ENCODE measurements around the gene IL3RA. TPM values are rescaled to one million over a fixed set of nuclear protein-coding genes. Genes with fewer than 3 reads are reported as not detected.
"Not testable (repeated sequence)": the region's sequence is repeated elsewhere in the genome, so short reads cannot be mapped to it uniquely, and the experiment has no call there.

IL3RA gene
- total and polyA plus RNA-seq, 5 experiments from 2014 or later: 0.14 to 0.36 (median 0.24) TPM; not detected in 2

- peak in 1 of 10 donors; percentile 14 for DNase-seq
- peaks cover 9 to 47% (median 42%) of the 10 kb centered on the region in 3 donors for H3K36me3 Mint-ChIP-seq
- H3K27me3 Mint-ChIP-seq, POLR2A ChIA-PET, ATAC-seq: not testable (repeated sequence)
- peak overlapping the region in 2 of 10 donors; percentile 29 to 55 for H3K27ac Mint-ChIP-seq
- peaks cover 0 to 22% (median 8%) of the 10 kb centered on the region in 9 donors for H3K9me3 Mint-ChIP-seq
- peak overlapping the region in 1 of 10 donors; percentile 48 for H3K4me3 Mint-ChIP-seq
- H3K4me1 Mint-ChIP-seq: peaks cover 0 to 10% (median under 1%) of the 10 kb centered on the region in 4 donors
Observed at GRCh38 chrX:1426321-1426720, 89.7 kb downstream of the IL3RA start.

- Mint-ChIP-seq H3K27ac (peak overlapping the region in 2 of 10 donors; percentile 37 to 59), H3K9me3 (peaks cover 0 to 21% (median 5%) of the 10 kb centered on the region in 9 donors), H3K4me3 (no peak overlapping the region), H3K4me1 (peaks cover 0 to 10% (median 0%) of the 10 kb centered on the region in 4 donors), H3K36me3 (peaks cover 5 to 40% (median 29%) of the 10 kb centered on the region in 3 donors), H3K27me3 (no peaks in the 10 kb centered on the region)
- DNase-seq: peak in 1 of 10 donors; percentile 23
- POLR2A ChIA-PET: no interaction called here
- no peak for ATAC-seq
Observed at GRCh38 chrX:1427756-1428155, 91.2 kb downstream of the IL3RA start.

GRCh38 chrX:1430451-1430850 lies 93.9 kb downstream of the IL3RA start:
- Mint-ChIP-seq H3K4me1 (peaks cover 0 to 2% (median 0%) of the 10 kb centered on the region in 4 donors), H3K9me3 (no peaks in the 10 kb centered on the region), H3K27me3 (no peaks in the 10 kb centered on the region), H3K4me3 (no peak overlapping the region), H3K36me3 (peaks cover 0 to 36% (median 14%) of the 10 kb centered on the region in 3 donors), H3K27ac (no peak overlapping the region)
- DNase-seq (no peak), ATAC-seq (no peak)
- POLR2A ChIA-PET: no interaction called here

Small RNA genes within 50 kb of the gene (microRNA-seq; reads per million reads assigned to microRNA genes)
- gene MIR3690 (ENCODE audit: borderline microRNAs expressed): not detected

Other genes with a start within 250 kb of the IL3RA start
- not detected for gene CRLF2, start 124.1 kb upstream of the IL3RA start, total RNA-seq
- gene CRLF2, start 124.1 kb upstream of the IL3RA start, polyA plus RNA-seq: not detected
- gene CSF2RA, start 68.0 kb upstream of the IL3RA start, total RNA-seq: under 1 TPM; 0.60 to 0.71 TPM
- under 1 TPM in 1 of 3 donors, not detected in 2; 0.34 TPM for gene CSF2RA, start 68.0 kb upstream of the IL3RA start, polyA plus RNA-seq
- gene SLC25A6, start 55.3 kb downstream of the IL3RA start, total RNA-seq: 100 to 1,000 TPM; 251 to 254 TPM
- gene SLC25A6, start 55.3 kb downstream of the IL3RA start, polyA plus RNA-seq: 100 to 1,000 TPM; 427 to 622 (median 526) TPM
- 10 to 100 TPM; 24.9 to 27.2 TPM for gene ASMTL, start 116.1 kb downstream of the IL3RA start, total RNA-seq
- gene ASMTL, start 116.1 kb downstream of the IL3RA start, polyA plus RNA-seq: 10 to 100 TPM; 37.8 to 43.6 (median 42.3) TPM
- 100 to 1,000 TPM; 131 to 132 TPM for gene P2RY8, start 200.4 kb downstream of the IL3RA start, total RNA-seq
- gene P2RY8, start 200.4 kb downstream of the IL3RA start, polyA plus RNA-seq: 100 to 1,000 TPM; 163 to 190 (median 169) TPM

Measured in naive thymus-derived CD8-positive, alpha-beta T cell (primary cell).